ENCODE measurements around the gene MIS12. TPM values are rescaled to one million over a fixed set of nuclear protein-coding genes. Genes with fewer than 3 reads are reported as not detected.

The MIS12 gene
- 10 to 100 TPM; 42.2 to 45.0 TPM for total RNA-seq
- 10 to 100 TPM; 19.6 to 21.8 TPM for polyA plus RNA-seq

GRCh38 chr17:5486206-5487124 lies at the start of gene MIS12:
TSS of gene MIS12 (plus strand) at chr17:5486566. CDS start at chr17:5488863, 2,297 bp downstream.
- H3K27ac ChIP-seq (ENCODE audit: low read depth, low read length): peak within 1 kb of the TSS; percentile 95
- DNase-seq: peak; percentile 96 to 100 (median 98)
- peak within 1 kb of the TSS; percentile 86 to 93 for H3K4me3 ChIP-seq (ENCODE audit: low read length in 2 of 2)
- H3K27me3 ChIP-seq (ENCODE audit: insufficient read depth, low read length): no peaks in the 10 kb centered on the region
- POLR2A ChIA-PET (ENCODE audit: partially characterized antibody): interaction anchor here (0.7 to 6.1 kb wide), 18 partner anchors 9 to 1850 kb away, joined by 3 to 84 read pairs (median 4); partner anchors contain the start of genes C1QBP, CTNS, DHX33 and NLRP1
- H3K9me3 ChIP-seq (ENCODE audit: control insufficient read depth in 1 of 2, low read length in 2 of 2): no peaks in the 10 kb centered on the region
- peaks cover 40% of the 10 kb centered on the region for H3K4me1 ChIP-seq (ENCODE audit: insufficient read depth, low read length)
- H3K27me3 Mint-ChIP-seq: no peaks in the 10 kb centered on the region
- H3K9me3 Mint-ChIP-seq: peaks cover 0 to 2% (median 0%) of the 10 kb centered on the region in 8 donors
- CTCF ChIA-PET (ENCODE audit: partially characterized antibody): interaction anchor here (1.1 to 1.6 kb wide), 3 partner anchors 15 to 47 kb away, joined by 4 to 5 read pairs (median 5); partner anchors contain the start of gene C1QBP
- peak within 1 kb of the TSS; percentile 86 to 99 (median 99) for H3K27ac Mint-ChIP-seq
- peaks cover 23% of the 10 kb centered on the region for H3K36me3 ChIP-seq (ENCODE audit: insufficient read depth, low read length)
- peaks cover 26 to 71% of the 10 kb centered on the region in 2 donors for H3K36me3 Mint-ChIP-seq
- peaks cover 28 to 66% (median 49%) of the 10 kb centered on the region in 4 donors for H3K4me1 Mint-ChIP-seq
- H3K4me3 Mint-ChIP-seq: peak within 1 kb of the TSS; percentile 83 to 98 (median 94)
- intact Hi-C loops (cut with micrococcal nuclease): loop anchor here (1.0 to 5.0 kb wide), 8 partner anchors 15 to 1165 kb away; partner anchors contain the start of genes C17orf100, C1QBP, MED31 and NLRP1

- ChIA-PET POLR2A (ENCODE audit: partially characterized antibody) (interaction anchor here (1.1 to 4.9 kb wide), 3 partner anchors 10 to 31 kb away, joined by 3 to 56 read pairs (median 5); partner anchors contain the start of genes DHX33, NUP88 and RPAIN), CTCF (ENCODE audit: partially characterized antibody) (interaction anchor here (0.5 to 4.0 kb wide), 4 partner anchors 9 to 376 kb away, joined by 3 to 26 read pairs (median 15); no protein-coding TSS in a partner anchor)
- Mint-ChIP-seq H3K9me3 (no peaks in the 10 kb centered on the region), H3K4me3 (peak overlapping the region; percentile 83 to 94 (median 86)), H3K36me3 (peaks cover 31 to 53% of the 10 kb centered on the region in 2 donors), H3K4me1 (peaks cover 21 to 47% (median 30%) of the 10 kb centered on the region in 4 donors), H3K27ac (peak overlapping the region; percentile 77 to 92 (median 89)), H3K27me3 (no peaks in the 10 kb centered on the region)
- Histone ChIP-seq H3K27me3 (ENCODE audit: insufficient read depth, low read length) (no peaks in the 10 kb centered on the region), H3K36me3 (ENCODE audit: insufficient read depth, low read length) (peaks cover 30% of the 10 kb centered on the region), H3K4me3 (ENCODE audit: low read length in 2 of 2) (peak overlapping the region; percentile 8 to 68), H3K4me1 (ENCODE audit: insufficient read depth, low read length) (peaks cover 34% of the 10 kb centered on the region), H3K27ac (ENCODE audit: low read depth, low read length) (peak overlapping the region; percentile 80), H3K9me3 (ENCODE audit: control insufficient read depth in 1 of 2, low read length in 2 of 2) (no peaks in the 10 kb centered on the region)
- intact Hi-C loops (cut with micrococcal nuclease): no loop called here
- DNase-seq: peak in 1 of 5 donors; percentile 50
Measured at GRCh38 chr17:5437721-5438317, 48.5 kb upstream of the MIS12 start.

- peaks cover 24 to 51% of the 10 kb centered on the region in 2 donors for H3K36me3 Mint-ChIP-seq
- peak within 1 kb of the TSS; percentile 91 to 98 (median 95) for H3K27ac Mint-ChIP-seq
- no peaks in the 10 kb centered on the region for H3K27me3 Mint-ChIP-seq
- intact Hi-C loops (cut with micrococcal nuclease): loop anchor here (1.0 kb wide), 6 partner anchors 20 to 983 kb away; partner anchors contain the start of genes DERL2, MIS12, NUP88 and ZNF594
- Histone ChIP-seq H3K27me3 (ENCODE audit: insufficient read depth, low read length) (no peaks in the 10 kb centered on the region), H3K36me3 (ENCODE audit: insufficient read depth, low read length) (peaks cover 26% of the 10 kb centered on the region), H3K9me3 (ENCODE audit: control insufficient read depth in 1 of 2, low read length in 2 of 2) (no peaks in the 10 kb centered on the region), H3K4me3 (ENCODE audit: low read length in 2 of 2) (peak within 1 kb of the TSS; percentile 68 to 74), H3K27ac (ENCODE audit: low read depth, low read length) (peak within 1 kb of the TSS; percentile 80), H3K4me1 (ENCODE audit: insufficient read depth, low read length) (peaks cover 34% of the 10 kb centered on the region)
- ChIA-PET CTCF (ENCODE audit: partially characterized antibody) (interaction anchor here (0.6 to 4.0 kb wide), 25 partner anchors 10 to 246 kb away, joined by 3 to 26 read pairs (median 4); partner anchors contain the start of genes DERL2, DHX33, MIS12 and NUP88), POLR2A (ENCODE audit: partially characterized antibody) (interaction anchor here (0.9 to 4.9 kb wide), 9 partner anchors 11 to 247 kb away, joined by 3 to 56 read pairs (median 4); partner anchors contain the start of genes DERL2, DHX33, MIS12 and NUP88)
- peak within 1 kb of the TSS; percentile 83 to 94 (median 88) for H3K4me3 Mint-ChIP-seq
- H3K4me1 Mint-ChIP-seq: peaks cover 21 to 47% (median 30%) of the 10 kb centered on the region in 4 donors
- peak; percentile 91 to 93 (median 92) for DNase-seq
- no peaks in the 10 kb centered on the region for H3K9me3 Mint-ChIP-seq
Measured at GRCh38 chr17:5438716-5439445, 47.5 kb upstream of the MIS12 start, which contains the start of gene C1QBP. TSS of gene C1QBP (minus strand) at chr17:5439155. CDS start at chr17:5439073, 82 bp downstream.

GRCh38 chr17:5439446-5439764 lies 47.0 kb upstream of the MIS12 start:
- peak overlapping the region; percentile 83 to 94 (median 88) for H3K4me3 Mint-ChIP-seq
- H3K4me1 Mint-ChIP-seq: peaks cover 21 to 47% (median 30%) of the 10 kb centered on the region in 4 donors
- H3K9me3 ChIP-seq (ENCODE audit: control insufficient read depth in 1 of 2, low read length in 2 of 2): no peaks in the 10 kb centered on the region
- no peaks in the 10 kb centered on the region for H3K27me3 Mint-ChIP-seq
- intact Hi-C loops (cut with micrococcal nuclease): loop anchor here (1.0 kb wide), 6 partner anchors 20 to 983 kb away; partner anchors contain the start of genes DERL2, MIS12, NUP88 and ZNF594
- H3K36me3 ChIP-seq (ENCODE audit: insufficient read depth, low read length): peaks cover 28% of the 10 kb centered on the region
- ChIA-PET CTCF (ENCODE audit: partially characterized antibody) (interaction anchor here (0.6 to 4.0 kb wide), 25 partner anchors 10 to 247 kb away, joined by 3 to 26 read pairs (median 4); partner anchors contain the start of genes DERL2, DHX33, MIS12 and NUP88), POLR2A (ENCODE audit: partially characterized antibody) (interaction anchor here (0.9 to 4.9 kb wide), 8 partner anchors 17 to 248 kb away, joined by 3 to 56 read pairs (median 6); partner anchors contain the start of genes DERL2, DHX33, MIS12 and NUP88)
- peaks cover 28 to 52% of the 10 kb centered on the region in 2 donors for H3K36me3 Mint-ChIP-seq
- no peak for DNase-seq
- H3K27ac ChIP-seq (ENCODE audit: low read depth, low read length): peak overlapping the region; percentile 80
- peaks cover 34% of the 10 kb centered on the region for H3K4me1 ChIP-seq (ENCODE audit: insufficient read depth, low read length)
- peak overlapping the region; percentile 91 to 98 (median 95) for H3K27ac Mint-ChIP-seq
- H3K9me3 Mint-ChIP-seq: no peaks in the 10 kb centered on the region
- H3K27me3 ChIP-seq (ENCODE audit: insufficient read depth, low read length): no peaks in the 10 kb centered on the region
- peak overlapping the region in 1 of 2 donors; percentile 68 for H3K4me3 ChIP-seq (ENCODE audit: low read length in 2 of 2)

GRCh38 chr17:5443728-5444127 lies 42.6 kb upstream of the MIS12 start:
- Histone ChIP-seq H3K27ac (ENCODE audit: low read depth, low read length) (no peak overlapping the region), H3K27me3 (ENCODE audit: insufficient read depth, low read length) (no peaks in the 10 kb centered on the region), H3K36me3 (ENCODE audit: insufficient read depth, low read length) (peaks cover 21% of the 10 kb centered on the region), H3K4me1 (ENCODE audit: insufficient read depth, low read length) (peaks cover 7% of the 10 kb centered on the region), H3K4me3 (ENCODE audit: low read length in 2 of 2) (no peak overlapping the region), H3K9me3 (ENCODE audit: control insufficient read depth in 1 of 2, low read length in 2 of 2) (no peaks in the 10 kb centered on the region)
- H3K4me3 Mint-ChIP-seq: no peak overlapping the region
- H3K36me3 Mint-ChIP-seq: peaks cover 22 to 38% of the 10 kb centered on the region in 2 donors
- intact Hi-C loops (cut with micrococcal nuclease): no loop called here
- H3K27me3 Mint-ChIP-seq: no peaks in the 10 kb centered on the region
- H3K9me3 Mint-ChIP-seq: no peaks in the 10 kb centered on the region
- ChIA-PET POLR2A (ENCODE audit: partially characterized antibody) (no interaction called here), CTCF (ENCODE audit: partially characterized antibody) (no interaction called here)
- no peak for DNase-seq
- peaks cover 4 to 13% (median 7%) of the 10 kb centered on the region in 4 donors for H3K4me1 Mint-ChIP-seq
- H3K27ac Mint-ChIP-seq: peak overlapping the region in 1 of 7 donors; percentile 17

- Mint-ChIP-seq H3K27me3 (no peaks in the 10 kb centered on the region), H3K4me3 (no peak overlapping the region), H3K9me3 (no peaks in the 10 kb centered on the region), H3K4me1 (peaks cover 3 to 11% (median 6%) of the 10 kb centered on the region in 4 donors), H3K27ac (no peak overlapping the region), H3K36me3 (peaks cover 25 to 39% of the 10 kb centered on the region in 2 donors)
- no peak overlapping the region for H3K27ac ChIP-seq (ENCODE audit: low read depth, low read length)
- intact Hi-C loops (cut with micrococcal nuclease): no loop called here
- POLR2A ChIA-PET (ENCODE audit: partially characterized antibody): no interaction called here
- no peaks in the 10 kb centered on the region for H3K27me3 ChIP-seq (ENCODE audit: insufficient read depth, low read length)
- H3K9me3 ChIP-seq (ENCODE audit: control insufficient read depth in 1 of 2, low read length in 2 of 2): no peaks in the 10 kb centered on the region
- CTCF ChIA-PET (ENCODE audit: partially characterized antibody): no interaction called here
- no peak overlapping the region for H3K4me3 ChIP-seq (ENCODE audit: low read length in 2 of 2)
- peaks cover 21% of the 10 kb centered on the region for H3K36me3 ChIP-seq (ENCODE audit: insufficient read depth, low read length)
- no peak for DNase-seq
- H3K4me1 ChIP-seq (ENCODE audit: insufficient read depth, low read length): peaks cover 5% of the 10 kb centered on the region
Measured at GRCh38 chr17:5444209-5444608, 42.2 kb upstream of the MIS12 start.
